ENCODE results near the gene WDR45B. TPM values are rescaled to one million over a fixed set of nuclear protein-coding genes. Genes with fewer than 3 reads are reported as not detected.

The WDR45B gene
- polyA plus RNA-seq, 12 donors: 51.4 to 91.2 (median 58.0) TPM; not detected in 1

DNA sequence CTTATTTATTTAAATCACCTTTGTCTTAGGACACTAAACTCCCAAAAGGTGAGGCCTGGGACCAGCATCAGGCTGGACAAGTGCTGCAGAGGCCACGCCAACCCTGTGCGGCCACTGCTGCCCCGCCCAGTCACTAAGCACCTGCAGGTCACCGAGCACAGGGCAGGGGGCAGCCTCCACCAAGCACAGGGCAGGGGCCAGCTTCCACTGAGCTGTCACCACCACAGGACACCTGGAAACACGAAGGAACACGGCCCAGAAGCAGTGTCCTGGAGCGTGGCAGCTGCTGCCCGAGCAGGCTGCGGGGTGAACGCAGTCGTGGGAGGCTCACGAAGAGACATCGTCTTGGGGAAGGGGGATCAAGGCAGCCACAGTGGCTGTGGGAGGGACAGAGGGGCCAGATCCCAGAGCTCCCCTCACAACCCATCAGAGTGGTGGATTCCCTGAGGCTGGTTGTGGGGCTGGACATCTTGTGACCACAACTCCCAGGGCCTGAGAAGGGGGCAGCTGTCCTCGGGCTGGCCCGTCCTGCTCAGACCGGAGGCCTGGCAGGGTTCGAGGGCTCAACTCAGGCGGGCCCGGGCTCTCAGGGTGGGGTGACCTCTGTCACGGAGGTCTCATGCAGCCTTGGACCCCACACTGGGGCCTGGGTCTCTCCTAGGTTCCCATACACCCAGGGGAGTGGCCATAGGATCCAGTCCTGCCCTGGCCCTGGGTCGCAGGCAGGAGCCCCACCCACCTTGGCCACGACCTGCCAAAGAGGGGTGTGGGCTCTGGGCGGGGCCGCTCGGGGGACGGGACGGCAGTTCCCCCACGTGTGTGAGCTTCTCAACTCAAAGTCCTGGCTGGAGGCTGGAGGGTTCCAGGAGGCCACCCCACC, 31.6 kb upstream of the WDR45B start:
- DNase-seq: no peak

DNA sequence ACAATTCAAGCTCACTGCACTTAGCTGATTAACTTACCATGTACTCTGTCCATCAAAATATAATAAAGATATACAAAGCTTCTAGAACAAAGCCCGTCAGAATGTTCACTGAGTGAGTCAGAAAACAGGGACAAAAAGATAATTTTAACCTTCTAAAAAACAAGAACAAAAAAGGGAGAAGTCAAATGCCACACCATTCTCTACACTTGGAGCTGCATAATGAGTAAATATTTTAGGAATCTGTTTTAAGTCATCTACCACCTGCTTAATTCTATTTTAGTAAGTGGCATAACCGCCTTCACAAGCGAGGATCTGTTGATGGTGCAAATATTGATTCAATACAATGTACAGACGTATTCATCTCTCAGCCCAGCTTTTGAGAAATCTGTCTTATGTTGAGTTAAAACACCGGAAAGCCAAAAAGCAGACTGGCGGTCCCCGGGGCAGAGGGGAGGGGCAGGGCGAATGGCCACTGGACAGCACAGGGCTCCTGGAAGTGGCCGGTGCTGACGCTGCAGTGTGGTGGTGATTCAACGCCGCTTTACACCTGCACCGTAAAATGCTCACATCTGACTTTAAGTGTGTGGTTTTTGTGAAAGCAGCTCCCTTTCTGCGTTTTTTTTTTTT, 30.1 kb upstream of the WDR45B start:
- no peak for DNase-seq

DNA sequence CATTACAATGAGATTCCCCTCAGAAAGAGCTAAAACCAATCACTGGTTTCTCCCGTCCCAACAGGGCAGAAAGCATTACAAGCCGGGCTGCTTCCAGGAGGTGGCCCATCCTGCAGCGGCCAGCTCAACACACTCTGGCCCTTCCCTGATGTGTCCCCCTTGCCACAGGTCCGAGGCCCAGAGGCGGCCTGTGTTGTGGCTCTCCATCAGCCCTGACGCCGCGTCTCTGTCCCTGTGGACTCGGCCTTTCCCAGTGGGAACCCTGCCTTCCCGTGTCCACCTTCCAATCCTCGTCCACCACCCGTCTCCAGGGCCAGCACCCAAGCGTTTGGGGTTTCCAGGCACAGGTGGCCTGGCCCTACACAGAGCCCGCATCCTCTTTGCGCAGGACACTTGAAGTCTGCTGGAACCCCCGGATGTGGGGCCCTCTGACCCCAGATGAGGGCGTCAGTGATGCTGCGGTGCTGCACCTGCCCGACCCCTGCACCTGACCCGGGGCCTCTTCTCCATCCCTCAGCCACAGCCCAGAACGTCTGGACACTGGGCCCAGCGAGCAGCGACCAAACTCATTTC, 29.2 kb upstream of the WDR45B start:
- DNase-seq: no peak

DNA sequence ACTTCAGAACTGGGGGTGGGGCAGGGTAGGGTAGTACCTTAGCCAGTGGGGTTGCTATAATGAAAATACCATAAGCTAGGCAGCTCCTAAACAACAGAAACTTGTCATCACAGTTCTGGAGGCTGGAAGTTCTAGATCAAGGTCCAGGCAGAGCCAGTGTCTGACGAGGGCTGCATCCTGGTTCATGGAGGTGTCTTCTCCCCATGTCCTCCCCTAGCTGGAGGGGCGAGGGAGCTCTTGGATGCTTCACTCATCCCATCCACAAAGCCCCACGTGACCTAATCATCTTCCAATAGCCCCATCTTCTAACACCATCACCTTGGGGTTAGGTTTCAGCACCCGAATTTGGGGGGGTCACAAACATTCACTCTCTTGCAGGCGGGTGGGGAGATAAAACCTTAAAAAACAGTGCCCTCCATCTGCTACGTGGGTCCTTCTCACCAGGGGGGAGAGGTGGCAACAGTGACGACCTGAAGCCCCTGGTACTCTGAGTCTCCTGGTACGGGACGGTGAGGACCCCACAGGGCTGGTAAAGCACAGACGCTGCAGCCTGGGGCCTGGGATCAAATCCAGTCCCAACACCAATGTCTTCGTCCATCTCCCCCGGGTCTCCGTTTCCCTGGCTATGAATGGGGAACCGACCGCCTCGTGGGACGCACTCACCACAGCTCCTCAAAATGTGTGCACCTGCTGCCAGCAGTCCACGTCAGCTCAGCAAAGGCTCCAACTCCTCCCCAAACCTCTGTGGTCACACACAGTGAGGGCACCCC, 27.4 kb upstream of the WDR45B start:
- no peak for DNase-seq

DNA sequence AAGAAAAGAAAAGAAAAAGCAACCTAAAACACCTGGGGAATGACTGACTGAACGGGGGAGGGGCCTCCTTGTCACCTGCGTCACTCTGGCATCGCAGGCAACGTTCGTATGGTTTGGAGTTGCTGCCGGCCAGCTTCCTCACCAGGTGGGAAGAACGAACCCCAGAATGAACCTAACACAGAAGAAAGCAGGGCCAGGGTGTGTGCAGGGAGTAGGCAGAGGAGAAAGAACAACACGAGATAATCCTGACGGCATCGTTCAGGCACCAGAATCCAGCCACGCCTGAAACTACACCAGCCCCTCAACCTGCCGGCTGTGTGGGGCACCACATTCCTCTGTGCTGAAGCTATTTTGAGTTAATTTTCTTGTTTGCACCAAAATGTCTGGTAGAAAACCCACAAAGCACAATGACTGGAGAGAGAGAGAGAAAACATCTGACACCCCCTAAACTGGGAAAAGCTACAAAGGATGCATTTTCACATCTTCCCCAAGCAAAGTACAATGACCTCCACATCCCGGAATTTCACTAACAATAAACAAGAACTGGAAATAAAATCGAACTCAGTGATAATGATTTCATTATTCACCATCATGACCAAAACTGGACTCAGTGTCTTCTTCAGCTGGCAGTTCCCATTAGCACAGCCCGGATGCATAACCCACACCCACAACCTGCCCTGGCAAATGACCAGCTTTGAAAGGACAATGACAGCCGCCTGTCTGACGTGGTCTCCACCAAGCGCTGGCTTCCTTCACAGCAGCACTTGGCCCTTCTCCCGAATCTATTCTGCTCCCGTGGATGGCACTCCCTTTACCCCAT, 26.6 kb upstream of the WDR45B start:
- no peak for DNase-seq

DNA sequence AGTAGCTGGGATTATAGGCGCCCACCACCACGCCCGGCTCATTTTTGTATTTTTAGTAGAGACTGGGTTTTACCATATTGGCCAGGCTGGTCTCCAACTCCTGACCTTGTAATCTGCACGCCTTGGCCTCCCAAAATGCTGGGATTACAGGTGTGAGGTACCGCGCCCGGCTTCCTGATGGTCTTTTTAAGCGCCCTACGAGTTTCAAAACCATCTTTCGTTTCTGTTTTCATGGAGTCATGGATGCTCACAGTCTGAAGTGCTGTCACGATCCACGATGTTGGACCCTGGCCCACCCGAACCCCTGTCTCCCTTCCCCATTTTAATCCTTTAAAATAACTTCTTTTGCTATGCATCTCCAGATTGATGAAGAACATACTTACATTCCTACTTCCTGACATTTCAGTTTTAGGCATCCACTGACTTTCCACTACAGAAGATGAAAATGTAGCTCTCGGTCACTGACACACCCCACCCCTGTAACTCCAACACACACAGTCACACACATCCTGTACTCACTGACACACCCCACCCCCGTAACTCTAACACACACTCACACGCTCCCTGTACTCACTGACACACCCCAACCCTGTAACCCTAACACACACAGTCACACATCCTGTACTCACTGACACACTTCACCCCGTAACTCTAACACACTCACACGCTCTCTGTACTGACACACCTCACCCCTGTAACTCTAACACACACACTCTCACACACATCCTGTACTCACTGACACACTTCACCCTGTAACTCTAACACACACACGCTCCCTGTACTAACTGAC, 22.6 kb upstream of the WDR45B start:
- DNase-seq: no peak

DNA sequence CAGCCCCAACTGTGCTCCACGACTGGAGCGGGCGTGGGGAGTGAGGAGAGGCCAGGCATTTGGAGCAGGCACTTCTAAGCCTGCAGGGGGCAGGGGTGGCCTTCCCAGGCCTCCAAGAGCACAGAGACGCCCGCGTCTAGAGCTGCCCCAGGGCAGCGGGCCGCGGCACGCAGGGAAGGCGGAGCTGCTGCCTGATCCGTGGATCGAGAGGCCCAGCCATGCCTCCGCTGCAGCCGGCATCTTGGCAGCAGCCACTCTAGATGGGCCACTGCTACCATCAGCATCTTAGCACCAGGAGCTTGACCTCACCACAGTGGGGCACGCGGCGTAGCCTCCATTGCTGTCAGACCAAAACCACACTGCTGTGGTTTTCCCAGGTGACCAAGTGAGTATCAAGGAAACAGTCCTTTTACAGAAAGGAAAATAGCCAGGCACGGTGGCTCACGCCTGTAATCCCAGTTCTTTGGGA, 20.4 kb upstream of the WDR45B start:
- DNase-seq: no peak

DNA sequence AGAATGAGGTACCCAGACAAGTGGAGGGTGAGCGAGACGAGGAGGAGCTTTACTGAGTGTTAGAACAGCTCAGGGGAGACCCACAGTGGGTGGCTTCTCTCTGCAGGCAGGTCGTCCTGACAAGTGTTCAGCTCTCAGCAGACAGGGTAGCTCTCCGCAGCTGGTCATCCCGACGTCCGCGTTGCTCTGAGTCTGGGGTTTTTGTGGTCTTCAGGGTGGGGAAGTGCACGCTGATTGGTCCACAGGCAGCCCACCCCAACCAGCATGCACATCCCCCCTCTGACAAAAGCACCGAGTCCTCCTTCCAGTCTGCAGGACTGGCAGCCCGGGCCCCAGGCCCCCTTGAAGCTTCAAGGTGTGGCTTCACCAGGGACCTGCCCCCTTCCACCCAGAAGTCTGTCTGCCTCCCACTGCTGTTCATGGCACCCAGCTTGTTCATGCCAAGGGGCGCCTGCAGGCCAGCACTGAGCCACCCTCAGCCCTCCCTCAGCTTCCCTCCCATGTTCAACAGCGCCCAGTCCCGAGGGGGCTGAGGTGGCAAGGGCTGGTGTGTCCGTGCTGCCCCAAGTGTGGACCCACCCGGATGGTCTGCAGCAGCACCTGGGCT, 19.9 kb upstream of the WDR45B start:
- no peak for DNase-seq

DNA sequence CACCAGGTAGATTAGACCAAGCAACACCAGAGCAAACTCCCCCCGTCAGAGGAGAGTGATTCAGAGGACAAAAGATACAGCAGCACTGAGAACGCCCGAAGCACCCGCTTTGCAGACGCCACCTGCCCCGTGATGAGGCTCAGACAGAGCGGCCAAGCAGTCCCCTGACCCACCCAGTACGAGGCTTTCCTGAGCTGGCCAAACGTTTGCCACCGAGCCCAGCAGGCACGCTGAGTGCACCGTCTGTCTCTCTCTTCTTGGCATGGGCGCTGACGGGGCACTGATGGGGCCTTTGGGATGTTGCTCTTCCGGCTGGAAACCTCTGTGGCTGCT, 19.4 kb upstream of the WDR45B start:
- no peak for DNase-seq

DNA sequence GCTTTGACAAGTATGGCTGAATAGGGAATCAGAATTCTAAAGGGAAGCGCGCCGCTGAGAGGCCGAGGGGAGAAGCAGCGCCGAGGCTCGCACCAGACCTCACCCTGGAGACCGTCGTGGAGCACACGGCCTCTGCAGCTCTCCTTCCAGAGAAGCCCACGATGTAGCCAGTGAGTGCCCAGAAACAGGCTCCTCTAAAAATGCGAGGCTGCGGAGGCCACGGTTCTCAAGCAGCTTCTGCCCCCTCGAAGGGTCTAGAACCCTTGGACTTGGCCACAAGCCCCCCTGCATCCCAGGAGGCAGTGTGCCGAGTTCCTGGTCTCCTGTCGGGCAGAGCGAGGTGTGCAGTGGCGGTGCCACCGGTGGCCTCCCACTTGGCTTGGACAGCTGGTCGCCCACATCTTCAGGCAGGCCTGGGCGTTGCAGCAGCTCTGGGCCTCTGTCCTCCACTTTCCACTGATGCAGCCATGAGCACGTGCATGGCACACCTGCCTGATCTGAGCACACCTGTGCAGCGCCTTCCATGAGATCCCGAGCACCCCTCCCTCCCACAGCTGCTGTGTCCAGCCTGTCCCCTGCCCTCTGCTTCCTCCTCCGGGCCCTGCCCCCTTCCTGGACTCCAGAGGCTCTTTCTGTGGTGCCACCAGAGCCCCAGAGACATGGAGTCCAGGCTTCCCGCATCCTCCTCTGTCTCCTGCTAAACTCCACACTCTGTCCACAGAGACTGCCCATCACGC, 18.9 kb upstream of the WDR45B start:
- no peak for DNase-seq

DNA sequence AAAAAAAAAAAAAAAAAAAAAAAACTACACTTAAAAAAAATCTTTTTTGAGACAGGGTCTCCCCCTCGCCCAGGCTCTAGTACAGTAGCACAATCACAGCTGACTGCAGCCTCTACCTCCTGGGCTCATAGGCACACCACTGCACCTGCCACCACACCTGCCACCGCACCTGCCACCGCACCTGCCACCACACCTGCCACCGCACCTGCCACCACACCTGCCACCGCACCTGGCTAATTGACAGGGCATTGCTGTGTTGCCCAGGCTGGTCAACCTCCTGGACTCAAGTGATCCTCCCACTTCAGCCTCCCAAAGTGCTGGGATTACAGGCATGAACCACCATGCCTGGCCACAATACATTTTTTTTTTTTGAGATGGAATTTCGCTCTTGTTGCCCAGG, 17.6 kb upstream of the WDR45B start:
- DNase-seq: no peak

DNA sequence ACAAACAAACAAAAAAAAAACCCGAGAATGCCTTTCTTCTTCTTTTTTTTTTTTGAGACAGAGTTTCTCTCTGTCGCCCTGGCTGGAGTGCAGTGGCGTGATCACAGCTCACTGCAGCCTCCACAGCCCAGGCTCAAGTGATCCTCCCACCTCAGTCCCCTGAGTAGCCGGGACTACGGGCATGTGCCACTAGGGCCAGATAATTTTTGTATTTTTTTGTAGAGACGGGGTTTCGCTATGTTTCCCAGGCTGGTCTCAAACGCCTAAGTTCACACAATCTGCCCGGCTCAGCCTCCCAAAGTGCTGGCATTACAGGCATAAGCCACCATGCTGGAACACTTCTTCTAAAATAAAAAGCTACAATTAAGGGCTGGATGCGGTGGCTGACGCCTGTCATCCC, 17.0 kb upstream of the WDR45B start:
- DNase-seq: no peak

DNA sequence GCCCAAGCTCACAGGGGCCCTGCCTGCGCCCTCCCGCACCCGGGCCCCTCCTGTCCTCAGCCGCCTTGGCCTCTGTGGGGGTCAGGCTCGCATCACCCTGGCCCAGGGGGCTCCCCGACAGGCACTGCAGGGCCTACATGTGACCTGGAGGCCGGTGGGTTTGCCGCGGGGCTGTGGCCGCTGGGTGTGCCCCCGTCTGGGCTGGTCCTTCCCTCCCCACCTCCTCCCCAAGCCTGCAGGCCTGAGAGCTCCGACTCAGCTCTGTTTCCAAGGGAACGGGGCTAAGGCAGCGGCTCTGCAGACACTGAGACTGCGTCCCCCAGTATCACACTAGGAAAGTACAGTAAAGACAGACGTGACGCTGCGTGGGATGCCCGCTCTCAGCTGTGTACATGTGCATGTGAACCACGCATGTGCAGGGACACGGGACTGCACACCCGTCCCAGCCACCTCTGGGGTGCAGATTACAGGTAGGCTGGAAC, 16.5 kb upstream of the WDR45B start:
- no peak for DNase-seq

DNA sequence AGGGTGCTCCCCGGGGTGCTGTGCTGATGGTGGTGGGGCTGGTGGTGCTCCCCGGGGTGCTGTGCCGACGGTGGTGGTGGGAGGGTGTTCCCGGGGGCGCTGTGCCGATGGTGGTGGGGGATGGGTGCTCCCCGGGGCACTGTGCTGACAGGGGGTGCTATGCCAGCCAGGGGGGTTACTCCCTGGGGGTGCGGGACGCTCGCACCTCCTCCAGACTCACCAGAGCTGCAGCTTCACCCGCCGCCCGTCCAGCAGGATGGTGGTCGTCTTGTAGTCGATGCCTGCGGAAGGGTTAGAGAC, 16.0 kb upstream of the WDR45B start:
- DNase-seq: no peak

DNA sequence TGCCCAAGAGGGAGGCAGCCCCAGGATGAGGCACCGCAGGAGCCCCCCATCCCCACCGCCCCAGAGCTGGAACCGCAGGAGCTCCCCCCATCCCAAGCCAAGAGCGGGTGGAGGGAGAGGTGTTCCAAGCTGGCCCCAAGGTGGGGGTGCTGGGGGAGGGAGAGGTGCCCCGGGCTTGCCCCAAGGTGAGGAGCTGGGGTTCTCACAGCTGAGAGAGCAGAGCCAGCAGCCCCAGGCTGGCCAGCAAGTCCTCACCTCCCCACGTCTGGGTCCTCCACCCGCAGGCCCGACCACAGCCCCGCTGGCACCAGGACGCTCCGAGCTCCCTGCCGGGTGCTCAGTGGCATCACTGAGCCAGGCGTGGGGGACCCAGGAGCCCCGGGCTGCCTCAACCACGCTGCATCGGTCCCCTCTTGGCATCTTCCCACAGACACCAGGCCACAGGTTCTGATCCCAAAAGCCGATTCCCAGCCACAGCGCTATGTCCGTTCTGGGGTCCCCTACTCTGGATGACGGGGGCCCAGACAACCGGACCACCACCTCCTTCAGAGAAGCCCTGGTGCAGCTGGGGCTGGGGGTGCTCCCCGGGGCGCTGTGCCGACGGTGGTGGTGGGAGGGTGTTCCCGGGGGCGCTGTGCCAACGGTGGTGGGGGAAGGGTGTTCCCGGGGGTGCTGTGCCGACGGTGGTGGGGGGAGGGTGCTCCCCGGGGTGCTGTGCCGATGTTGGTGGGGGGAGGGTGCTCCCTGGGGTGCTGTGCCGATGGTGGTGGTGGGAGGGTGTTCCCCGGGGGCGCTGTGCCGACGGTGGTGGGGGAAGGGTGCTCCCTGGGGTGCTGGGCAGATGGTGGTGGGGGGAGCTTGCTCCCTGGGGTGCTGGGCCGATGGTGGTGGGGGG, 15.4 kb upstream of the WDR45B start:
- no peak for DNase-seq

DNA sequence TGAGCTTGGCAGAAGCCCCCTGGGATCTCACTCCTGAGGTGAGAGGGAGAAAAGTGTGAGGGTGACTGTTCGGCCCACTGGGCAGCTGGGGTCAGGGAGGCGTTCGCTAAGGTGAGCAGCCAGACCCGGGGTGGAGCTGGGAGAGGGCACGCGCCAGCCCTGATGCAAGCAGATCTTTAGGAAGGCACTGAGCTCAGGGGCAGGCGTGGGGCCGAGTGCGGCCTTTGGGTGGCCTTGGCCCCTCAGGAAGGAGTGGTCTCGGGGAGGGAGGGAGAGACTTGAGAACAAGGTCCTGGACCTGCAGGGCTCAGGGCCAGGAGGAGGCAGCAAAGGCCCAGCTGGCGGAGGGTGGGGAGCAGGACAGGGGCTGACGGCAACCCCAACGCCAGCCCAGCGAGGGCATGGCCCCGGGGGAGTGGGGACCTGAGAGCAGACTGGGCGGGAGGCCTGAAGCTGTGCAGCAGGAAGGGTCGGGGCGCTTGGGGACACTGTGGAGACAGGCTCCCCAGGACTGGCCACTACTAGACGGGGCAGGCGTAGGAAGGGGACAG, 14.5 kb upstream of the WDR45B start:
- no peak for DNase-seq

DNA sequence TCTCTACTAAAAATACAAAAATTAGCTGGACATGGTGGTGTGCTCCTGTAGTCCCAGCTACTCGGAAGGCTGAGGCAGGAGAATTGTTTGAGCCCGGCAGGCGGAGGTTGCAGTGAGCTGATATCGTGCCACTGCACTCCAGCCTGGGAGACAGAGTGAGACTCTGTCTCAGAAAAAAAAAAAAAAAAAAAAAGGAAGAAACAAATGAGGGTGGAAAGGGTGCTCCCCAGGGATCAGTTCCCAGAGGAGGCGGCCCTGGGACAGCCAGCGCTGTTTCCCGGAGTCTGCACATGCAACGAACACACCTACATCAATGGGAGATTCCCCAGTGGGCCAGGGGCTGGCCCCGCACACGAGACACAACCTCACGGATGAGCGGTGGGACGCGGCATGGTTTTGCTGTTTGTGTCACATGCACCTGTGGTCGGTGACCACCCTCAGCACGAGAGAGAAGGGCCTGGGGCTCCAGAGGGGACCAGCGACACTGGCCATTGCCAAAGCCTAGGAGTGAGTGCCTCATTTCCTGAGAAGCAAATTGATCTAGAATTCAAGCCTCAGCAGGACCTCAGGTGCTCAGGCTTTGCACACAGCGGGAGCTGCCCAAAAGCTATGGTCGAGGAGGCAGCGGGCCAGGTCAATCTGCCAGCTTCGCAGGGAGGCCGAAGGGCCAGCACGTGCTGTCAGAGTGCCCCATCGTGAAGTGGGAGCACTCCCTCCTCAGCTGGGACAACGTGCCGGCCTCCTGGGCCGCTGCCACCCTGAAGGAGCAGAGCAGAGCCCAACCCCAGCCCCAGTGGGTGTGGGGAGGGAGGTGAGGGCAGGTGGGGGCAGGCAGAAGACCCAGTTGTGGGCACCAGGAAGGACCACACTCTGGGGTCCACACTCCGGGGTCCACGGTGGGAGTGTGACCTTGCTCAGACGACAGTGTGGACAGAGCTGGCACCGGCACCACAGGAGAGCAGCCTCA, 13.8 kb upstream of the WDR45B start:
- DNase-seq: no peak

Measured in muscle of arm (tissue), 12 donors.